GM18951 (cell line): ENCODE data around the gene ICAM5.

ENCODE experiments used
- POLR2A ChIP-seq: IDR thresholded peaks from 4 replicates; pipeline ENCODE4 v1.6.1; 2011; ENCODE audit warnings: mild to moderate bottlenecking; ENCODE audit not compliant: insufficient read length, insufficient read depth; ENCODE audit errors: extremely low read depth
- in situ Hi-C: fragments of 300-500 bp; cut with MboI; formaldehyde crosslinking; loops from one replicate; pipeline ENCODE4 v1.12.0; 2022; ENCODE audit warnings: low sequenced_read_pairs, mixed read lengths, inconsistent platforms; ENCODE audit not compliant: unreplicated experiment

The ICAM5 gene

DNA sequence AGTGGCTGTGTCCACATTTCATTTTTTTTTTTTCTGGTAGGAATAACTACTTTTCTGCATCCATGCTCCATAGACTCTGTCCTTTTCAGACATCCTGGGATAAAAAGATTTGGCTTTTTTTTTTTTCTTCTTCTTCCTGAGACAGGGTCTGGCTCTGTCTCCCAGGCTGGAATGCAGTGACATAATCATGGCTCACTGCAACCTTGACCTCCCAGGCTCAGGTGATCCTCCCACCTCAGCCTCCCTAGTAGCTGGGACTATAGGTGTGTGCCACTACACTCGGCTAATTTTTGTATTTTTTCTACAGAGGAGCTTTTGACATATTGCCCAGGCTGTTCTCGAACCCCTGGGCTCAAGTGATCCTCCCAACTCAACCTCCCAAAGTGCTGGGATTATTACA, 53.7 kb downstream of the ICAM5 start:
- TF ChIP-seq POLR2A = no peak
- in situ Hi-C loops = no loop called here

DNA sequence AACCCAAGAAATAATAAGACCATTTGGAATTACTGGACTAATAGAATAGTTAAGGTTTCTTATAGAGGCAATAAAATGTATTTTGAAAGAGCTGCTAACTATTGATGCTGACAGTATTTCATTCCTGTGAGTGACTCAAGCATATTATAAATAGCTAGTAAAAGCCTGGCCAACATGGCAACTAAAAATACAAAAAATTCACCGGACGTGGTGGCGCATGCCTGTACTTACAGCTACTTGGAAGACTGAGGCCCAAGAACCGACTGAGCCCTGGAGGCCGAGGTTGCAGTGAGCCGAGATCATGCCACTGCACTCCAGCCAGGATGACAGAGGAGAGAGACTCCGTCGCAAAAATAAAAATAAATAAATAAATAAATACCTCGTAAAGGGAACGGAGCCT, 55.0 kb downstream of the ICAM5 start:
- no peak for TF ChIP-seq POLR2A
- in situ Hi-C loops = no loop called here
